ENCODE data around the gene FKBP5. TPM values are rescaled to one million over a fixed set of nuclear protein-coding genes. Genes with fewer than 3 reads are reported as not detected.
"Not testable (repeated sequence)": the region's sequence is repeated elsewhere in the genome, so short reads cannot be mapped to it uniquely, and the experiment has no call there.

The FKBP5 gene
- polyA plus RNA-seq, 1 experiment: 1.6 TPM

DNA sequence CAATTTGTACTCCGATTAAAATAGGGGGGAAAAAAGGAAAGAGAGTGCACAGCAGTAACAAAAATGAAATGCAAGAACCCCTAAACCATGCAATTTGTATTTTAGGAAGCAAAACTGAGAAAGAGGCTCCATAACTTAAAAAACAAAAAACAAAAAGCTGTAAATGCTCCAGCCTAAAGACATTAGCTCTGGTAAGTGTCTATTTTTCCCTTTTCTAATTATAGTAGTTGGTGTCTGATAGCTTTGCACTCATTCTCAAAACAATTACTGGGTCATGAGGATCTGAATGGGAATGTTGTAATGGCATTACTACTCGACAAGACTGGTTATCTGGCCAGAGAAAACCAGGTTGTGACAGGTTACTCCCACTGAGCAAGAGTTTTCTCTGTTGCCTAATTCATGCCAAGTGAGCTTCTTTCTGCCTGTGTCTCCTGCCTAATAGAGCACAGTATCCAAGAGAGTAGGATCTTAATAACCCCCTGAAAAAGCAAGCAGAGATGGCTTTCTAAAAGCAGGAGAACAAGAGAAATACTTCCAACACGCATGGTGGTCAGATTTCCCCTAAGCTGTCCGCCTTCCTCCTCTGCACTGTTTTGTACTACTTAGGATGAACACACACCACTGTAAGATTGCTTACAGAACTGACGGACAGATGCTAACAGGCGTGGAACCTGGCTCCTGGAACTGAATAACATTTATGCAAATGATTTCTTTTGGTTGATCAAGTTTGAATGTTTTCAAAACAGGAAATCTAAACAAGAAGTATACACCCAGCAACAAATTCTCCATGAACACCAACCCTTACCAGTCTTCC is 86.4 kb downstream of the FKBP5 start:
- H3K36me3 ChIP-seq (ENCODE audit: control insufficient read depth, insufficient read depth, low read length): no peaks in the 10 kb centered on the region
- ChIA-PET CTCF (interaction anchor here (0.6 to 4.5 kb wide), 9 partner anchors 11 to 135 kb away, joined by 3 to 36 read pairs (median 5); partner anchors contain the start of gene ARMC12), POLR2A (interaction anchor here (0.6 kb wide), 1 partner anchor 533 kb away, joined by 3 read pairs; no protein-coding TSS in a partner anchor)
- H3K4me3 ChIP-seq (ENCODE audit: low read depth, low read length): no peak overlapping the region
- DNase-seq (ENCODE audit: low read depth): no peak
- TF ChIP-seq, protein P1, sequence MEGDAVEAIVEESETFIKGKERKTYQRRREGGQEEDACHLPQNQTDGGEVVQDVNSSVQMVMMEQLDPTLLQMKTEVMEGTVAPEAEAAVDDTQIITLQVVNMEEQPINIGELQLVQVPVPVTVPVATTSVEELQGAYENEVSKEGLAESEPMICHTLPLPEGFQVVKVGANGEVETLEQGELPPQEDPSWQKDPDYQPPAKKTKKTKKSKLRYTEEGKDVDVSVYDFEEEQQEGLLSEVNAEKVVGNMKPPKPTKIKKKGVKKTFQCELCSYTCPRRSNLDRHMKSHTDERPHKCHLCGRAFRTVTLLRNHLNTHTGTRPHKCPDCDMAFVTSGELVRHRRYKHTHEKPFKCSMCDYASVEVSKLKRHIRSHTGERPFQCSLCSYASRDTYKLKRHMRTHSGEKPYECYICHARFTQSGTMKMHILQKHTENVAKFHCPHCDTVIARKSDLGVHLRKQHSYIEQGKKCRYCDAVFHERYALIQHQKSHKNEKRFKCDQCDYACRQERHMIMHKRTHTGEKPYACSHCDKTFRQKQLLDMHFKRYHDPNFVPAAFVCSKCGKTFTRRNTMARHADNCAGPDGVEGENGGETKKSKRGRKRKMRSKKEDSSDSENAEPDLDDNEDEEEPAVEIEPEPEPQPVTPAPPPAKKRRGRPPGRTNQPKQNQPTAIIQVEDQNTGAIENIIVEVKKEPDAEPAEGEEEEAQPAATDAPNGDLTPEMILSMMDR (IDR thresholded peaks at IDR 0.05; ENCODE audit: insufficient read depth, low read depth, low read length): no peak
- no peaks in the 10 kb centered on the region for H3K27me3 ChIP-seq (ENCODE audit: control insufficient read depth, insufficient read depth, low read length)

DNA sequence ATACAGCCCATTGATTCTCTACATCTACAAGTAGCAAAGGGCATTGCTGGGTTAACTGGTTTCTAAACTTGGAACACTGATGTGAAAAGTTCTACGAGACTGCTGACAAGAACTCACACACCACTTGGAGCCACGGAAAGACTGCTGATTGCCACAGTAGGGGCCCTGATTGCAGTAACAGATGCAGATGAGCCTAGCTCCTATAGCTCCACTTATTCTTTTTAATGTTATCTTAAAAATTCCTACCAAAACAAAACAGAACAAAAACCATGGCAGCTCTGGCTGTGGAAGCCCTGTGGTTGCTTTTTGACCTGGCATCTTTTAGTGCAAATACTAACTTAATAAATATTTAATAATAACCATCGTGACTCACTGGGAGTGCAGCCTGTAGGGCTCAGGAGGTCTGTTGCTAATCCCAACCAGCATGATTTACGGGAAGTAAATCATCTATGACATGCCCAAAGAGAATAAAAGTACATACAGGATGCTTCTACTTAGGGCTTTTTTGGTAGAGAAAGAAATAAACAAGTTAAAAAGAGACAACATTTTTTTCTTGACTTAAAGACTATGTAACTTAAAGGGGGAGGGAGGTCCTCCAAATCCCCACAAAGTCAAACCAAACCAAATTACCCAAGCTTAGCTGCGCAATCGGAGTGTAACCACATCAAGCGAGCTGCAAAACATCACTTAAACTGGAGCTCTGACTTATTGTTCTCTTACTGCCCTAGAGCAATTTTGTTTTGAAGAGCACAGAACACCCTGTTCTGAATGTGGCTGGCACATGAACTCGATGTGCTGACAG is 87.2 kb downstream of the FKBP5 start:
- Histone ChIP-seq H3K36me3 (ENCODE audit: control insufficient read depth, insufficient read depth, low read length) (no peaks in the 10 kb centered on the region), H3K4me3 (ENCODE audit: low read depth, low read length) (no peak overlapping the region), H3K27me3 (ENCODE audit: control insufficient read depth, insufficient read depth, low read length) (no peaks in the 10 kb centered on the region)
- ChIA-PET POLR2A (no interaction called here), CTCF (interaction anchor here (0.6 to 4.5 kb wide), 9 partner anchors 10 to 136 kb away, joined by 3 to 36 read pairs (median 6); partner anchors contain the start of gene ARMC12)
- TF ChIP-seq, protein P1 (IDR thresholded peaks at IDR 0.05; ENCODE audit: insufficient read depth, low read depth, low read length): no peak
- DNase-seq (ENCODE audit: low read depth): peak; percentile 50

DNA sequence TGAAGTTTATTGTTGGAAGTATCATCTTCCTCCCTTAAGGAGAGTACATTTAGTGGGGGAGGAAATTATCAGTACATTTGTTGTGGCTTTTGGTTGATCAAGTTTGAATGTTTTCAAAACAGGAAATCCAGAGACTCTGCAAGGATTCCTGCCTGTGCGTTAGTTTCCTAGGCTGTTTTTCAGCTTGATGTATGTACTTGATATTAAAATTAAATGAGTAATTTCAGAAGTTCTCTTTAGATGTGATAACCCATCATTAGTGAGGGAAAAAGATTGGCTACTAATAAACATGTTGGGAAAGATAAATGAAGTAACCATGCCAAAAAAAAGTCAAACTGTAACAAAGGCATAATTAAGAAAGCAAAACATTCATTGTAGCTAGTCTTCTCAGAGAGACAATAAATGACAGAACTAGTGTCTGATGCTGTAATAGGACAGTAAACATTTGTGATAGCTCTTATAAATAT is 88.0 kb downstream of the FKBP5 start:
- TF ChIP-seq, protein P1 (IDR thresholded peaks at IDR 0.05; ENCODE audit: insufficient read depth, low read depth, low read length): no peak
- POLR2A ChIA-PET: interaction anchor here (0.6 kb wide), 1 partner anchor 9 kb away, joined by 10 read pairs; no protein-coding TSS in a partner anchor
- Histone ChIP-seq H3K4me3 (ENCODE audit: low read depth, low read length) (no peak overlapping the region), H3K36me3 (ENCODE audit: control insufficient read depth, insufficient read depth, low read length) (no peaks in the 10 kb centered on the region), H3K27me3 (ENCODE audit: control insufficient read depth, insufficient read depth, low read length) (no peaks in the 10 kb centered on the region)
- DNase-seq (ENCODE audit: low read depth): no peak
- CTCF ChIA-PET: interaction anchor here (0.8 to 4.5 kb wide), 6 partner anchors 10 to 137 kb away, joined by 3 to 36 read pairs (median 6); partner anchors contain the start of gene ARMC12

DNA sequence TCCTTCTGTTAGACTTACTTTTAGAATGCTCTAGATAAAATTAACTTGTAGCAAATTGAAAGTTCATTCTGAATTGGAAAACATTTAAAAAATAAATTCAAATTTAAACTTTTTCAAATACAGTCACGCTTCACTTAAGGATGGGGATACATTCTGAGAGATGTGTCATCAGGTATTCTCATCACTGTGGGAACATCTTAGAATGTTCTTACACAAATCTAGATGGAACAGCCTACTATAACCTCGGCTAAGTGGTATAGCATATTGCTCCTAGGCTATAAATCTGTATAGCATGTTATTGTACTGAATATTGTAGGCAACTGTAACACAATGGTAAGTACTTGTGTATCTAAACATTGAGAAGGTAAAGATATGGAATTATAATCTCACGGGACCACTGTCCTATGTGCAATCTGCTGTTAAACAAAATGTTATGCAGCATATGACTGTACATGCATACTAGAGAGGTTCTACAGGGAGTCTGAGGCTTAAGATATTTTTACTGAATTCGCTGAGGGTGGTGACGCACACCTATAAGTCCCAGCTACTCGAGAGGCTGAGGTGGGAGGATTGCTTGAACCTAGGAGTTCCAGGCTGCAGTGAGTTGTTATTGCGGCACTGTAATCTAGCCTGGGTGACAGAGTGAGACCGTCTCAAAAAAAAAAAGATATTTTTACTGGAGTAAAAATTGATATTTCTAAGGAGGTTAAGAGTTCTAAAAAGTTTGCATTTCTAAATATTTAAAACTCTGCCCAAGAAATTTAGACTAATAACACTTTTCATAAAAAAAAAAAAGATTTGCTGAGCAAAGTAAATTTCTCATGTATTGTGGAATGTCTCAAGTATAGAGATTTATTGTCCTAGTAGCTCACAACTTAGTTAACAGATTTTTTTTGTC is 88.7 kb downstream of the FKBP5 start:
- Histone ChIP-seq H3K4me3 (ENCODE audit: low read depth, low read length) (no peak overlapping the region), H3K36me3 (ENCODE audit: control insufficient read depth, insufficient read depth, low read length) (no peaks in the 10 kb centered on the region), H3K27me3 (ENCODE audit: control insufficient read depth, insufficient read depth, low read length) (no peaks in the 10 kb centered on the region)
- ChIA-PET POLR2A (interaction anchor here (0.6 kb wide), 1 partner anchor 9 kb away, joined by 10 read pairs; no protein-coding TSS in a partner anchor), CTCF (interaction anchor here (0.8 to 4.5 kb wide), 7 partner anchors 9 to 137 kb away, joined by 3 to 36 read pairs (median 5); partner anchors contain the start of gene ARMC12)
- DNase-seq (ENCODE audit: low read depth): no peak
- TF ChIP-seq, protein P1 (IDR thresholded peaks at IDR 0.05; ENCODE audit: insufficient read depth, low read depth, low read length): no peak

DNA sequence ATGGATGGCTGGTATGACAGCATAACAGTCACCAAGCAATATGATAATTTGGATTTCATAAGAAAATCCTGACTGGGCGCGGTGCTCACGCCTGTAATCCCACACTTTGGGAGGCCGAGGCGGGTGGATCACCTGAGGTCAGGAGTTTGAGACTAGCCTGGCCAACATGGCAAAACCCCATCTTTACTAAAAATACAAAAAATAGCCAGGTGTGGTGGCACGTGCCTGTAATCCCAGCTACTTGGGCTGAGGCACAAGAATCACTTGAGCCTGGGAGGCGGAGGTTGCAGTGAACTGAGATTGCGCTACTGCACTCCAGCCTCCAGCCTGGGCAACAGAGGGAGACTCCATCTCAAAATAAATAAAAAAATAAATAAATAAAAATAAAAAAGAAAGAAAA is 90.1 kb downstream of the FKBP5 start:
- H3K27me3 ChIP-seq (ENCODE audit: control insufficient read depth, insufficient read depth, low read length); H3K36me3 ChIP-seq (ENCODE audit: control insufficient read depth, insufficient read depth, low read length); DNase-seq (ENCODE audit: low read depth); H3K4me3 ChIP-seq (ENCODE audit: low read depth, low read length); POLR2A ChIA-PET: not testable (repeated sequence)
- CTCF ChIA-PET: interaction anchor here (1.4 to 4.9 kb wide), 2 partner anchors 14 to 139 kb away, joined by 5 to 27 read pairs; partner anchors contain the start of gene ARMC12
